BLaER1 treated with 17β-estradiol and CSF1 and Interleukin-3, amounts not matched to agents 10 nM and 100 nM (cell line): ENCODE data around the gene ROPN1L.

ENCODE experiments used
- H3K27ac ChIP-seq, 11 experiments: shearing (Covaris generic); formaldehyde crosslinking; 2 replicates each; pipeline ENCODE4 v1.8.1; 2022
- H3K27me3 ChIP-seq, 11 experiments: shearing (Covaris generic); formaldehyde crosslinking; 2 replicates each; pipeline ENCODE4 v1.8.1; 2022
- H3K36me3 ChIP-seq, 11 experiments: shearing (Covaris generic); formaldehyde crosslinking; 2 replicates each; pipeline ENCODE4 v1.8.1; 2022
- H3K4me1 ChIP-seq, 10 experiments: shearing (Covaris generic); formaldehyde crosslinking; 2 replicates each; pipeline ENCODE4 v1.8.1; 2022
- H3K4me2 ChIP-seq, 11 experiments: shearing (Covaris generic); formaldehyde crosslinking; 2 replicates each; pipeline ENCODE4 v1.8.1; 2022
- H3K4me3 ChIP-seq, 10 experiments: shearing (Covaris generic); formaldehyde crosslinking; 2 replicates each; pipeline ENCODE4 v1.8.1; 2022
- H3K9ac ChIP-seq, 11 experiments: shearing (Covaris generic); formaldehyde crosslinking; 2 replicates each; pipeline ENCODE4 v1.8.1; 2022
- H3K9me3 ChIP-seq, 11 experiments: shearing (Covaris generic); formaldehyde crosslinking; replicated peaks in 1 of 11; 2 replicates each; pipeline ENCODE4 v1.8.1; 2022
- H4K20me1 ChIP-seq, 11 experiments: shearing (Covaris generic); formaldehyde crosslinking; 2 replicates each; pipeline ENCODE4 v1.8.1; 2022
- Cebpa-rat ChIP-seq, 11 experiments: shearing (Covaris generic); IDR thresholded peaks; 2 replicates each; pipeline ENCODE4 v1.8.1; 2022

Gene ROPN1L

GRCh38 chr5:10438301-10438700, 3.4 kb upstream of the ROPN1L start:
- Histone ChIP-seq H3K27me3 (peaks cover 0 to 29% (median 16%) of the 10 kb centered on the region in 11 experiments; a peak in 16 of 22 replicates), H3K9me3 (no peaks in the 10 kb centered on the region), H4K20me1 (peaks cover 0 to 31% (median 7%) of the 10 kb centered on the region in 11 experiments; a peak in 11 of 22 replicates), H3K9ac (no peak overlapping the region), H3K27ac (no peak overlapping the region), H3K4me3 (no peak overlapping the region), H3K36me3 (peaks cover 34 to 55% (median 49%) of the 10 kb centered on the region in 11 experiments), H3K4me1 (peaks cover 21 to 30% (median 24%) of the 10 kb centered on the region in 10 experiments), H3K4me2 (no peak overlapping the region)
- TF ChIP-seq Cebpa-rat (IDR thresholded peaks at IDR 0.05) = no peak

GRCh38 chr5:10439692-10440091, 2.0 kb upstream of the ROPN1L start:
- peaks cover 4 to 33% (median 16%) of the 10 kb centered on the region in 11 experiments; a peak in 17 of 22 replicates for H3K27me3 ChIP-seq
- no peak overlapping the region for H3K4me2 ChIP-seq
- H3K4me1 ChIP-seq = peaks cover 24 to 44% (median 35%) of the 10 kb centered on the region in 10 experiments
- H3K9me3 ChIP-seq = 0 out of 22 replicates have a peak, but pooled peaks cover 0 to 4% (median 0%) of the 10 kb centered on the region in 11 experiments
- peaks cover 22 to 42% (median 37%) of the 10 kb centered on the region in 11 experiments; a peak in 20 of 22 replicates for H3K36me3 ChIP-seq
- H3K9ac ChIP-seq = no peak overlapping the region
- H4K20me1 ChIP-seq = peaks cover 0 to 23% (median 7%) of the 10 kb centered on the region in 11 experiments; a peak in 10 of 22 replicates
- no peak for TF ChIP-seq Cebpa-rat (IDR thresholded peaks at IDR 0.05)
- no peak overlapping the region for H3K4me3 ChIP-seq
- no peak overlapping the region for H3K27ac ChIP-seq

GRCh38 chr5:10440367-10440990, 1.2 kb upstream of the ROPN1L start:
- Histone ChIP-seq H3K4me3 (peak overlapping the region in 6 of 10 experiments; percentile 56 to 76 (median 64); a peak in 9 of 20 replicates), H3K4me2 (peak overlapping the region; percentile 96 to 100 (median 99)), H3K27me3 (peaks cover 4 to 33% (median 16%) of the 10 kb centered on the region in 11 experiments; a peak in 17 of 22 replicates), H3K9me3 (0 out of 22 replicates have a peak, but pooled peaks cover 0 to 4% (median 0%) of the 10 kb centered on the region in 11 experiments), H3K27ac (no peak overlapping the region), H4K20me1 (peaks cover 0 to 23% (median 7%) of the 10 kb centered on the region in 11 experiments; a peak in 10 of 22 replicates), H3K4me1 (peaks cover 32 to 52% (median 42%) of the 10 kb centered on the region in 10 experiments), H3K36me3 (peaks cover 17 to 35% (median 31%) of the 10 kb centered on the region in 11 experiments; a peak in 19 of 22 replicates), H3K9ac (peak overlapping the region in 3 of 11 experiments; percentile 73 to 78 (median 77); a peak in 2 of 22 replicates)
- no peak for TF ChIP-seq Cebpa-rat (IDR thresholded peaks at IDR 0.05)

- TF ChIP-seq Cebpa-rat (IDR thresholded peaks at IDR 0.05) = no peak
- Histone ChIP-seq H3K9me3 (0 out of 22 replicates have a peak, but pooled peaks cover 0 to 4% (median 0%) of the 10 kb centered on the region in 11 experiments), H3K27ac (peak overlapping the region in 8 of 11 experiments; percentile 14 to 69 (median 49); a peak in 12 of 22 replicates), H3K9ac (peak overlapping the region; percentile 54 to 80 (median 74); a peak in 21 of 22 replicates), H4K20me1 (peaks cover 0 to 19% (median 7%) of the 10 kb centered on the region in 11 experiments; a peak in 10 of 22 replicates), H3K4me1 (peaks cover 43 to 67% (median 58%) of the 10 kb centered on the region in 10 experiments), H3K4me3 (peak overlapping the region; percentile 56 to 76 (median 65)), H3K27me3 (peaks cover 4 to 33% (median 16%) of the 10 kb centered on the region in 11 experiments; a peak in 17 of 22 replicates), H3K36me3 (peaks cover 11 to 23% (median 20%) of the 10 kb centered on the region in 11 experiments; a peak in 18 of 22 replicates), H3K4me2 (peak overlapping the region; percentile 96 to 100 (median 99))
These were observed 335 bp downstream of the ROPN1L start for GRCh38 chr5:10441992-10442435.

GRCh38 chr5:10442576-10442975, 897 bp downstream of the ROPN1L start:
- H3K36me3 ChIP-seq = peaks cover 11 to 17% (median 14%) of the 10 kb centered on the region in 11 experiments; a peak in 17 of 22 replicates
- peak overlapping the region; percentile 96 to 100 (median 99) for H3K4me2 ChIP-seq
- peak overlapping the region in 2 of 11 experiments; percentile 74 to 77; a peak in 2 of 22 replicates for H3K9ac ChIP-seq
- no peak for TF ChIP-seq Cebpa-rat (IDR thresholded peaks at IDR 0.05)
- peaks cover 0 to 19% (median 7%) of the 10 kb centered on the region in 11 experiments; a peak in 10 of 22 replicates for H4K20me1 ChIP-seq
- H3K4me1 ChIP-seq = peaks cover 43 to 73% (median 63%) of the 10 kb centered on the region in 10 experiments
- peak overlapping the region in 2 of 11 experiments; percentile 17 to 57; a peak in 3 of 22 replicates for H3K27ac ChIP-seq
- peak overlapping the region in 9 of 10 experiments; percentile 56 to 76 (median 65); a peak in 17 of 20 replicates for H3K4me3 ChIP-seq
- peaks cover 4 to 33% (median 16%) of the 10 kb centered on the region in 11 experiments; a peak in 17 of 22 replicates for H3K27me3 ChIP-seq
- H3K9me3 ChIP-seq = 0 out of 22 replicates have a peak, but pooled peaks cover 0 to 4% (median 0%) of the 10 kb centered on the region in 11 experiments

GRCh38 chr5:10445352-10445751, 3.7 kb downstream of the ROPN1L start:
- Histone ChIP-seq H3K36me3 (no peaks in the 10 kb centered on the region), H3K27me3 (peaks cover 4 to 33% (median 16%) of the 10 kb centered on the region in 11 experiments; a peak in 17 of 22 replicates), H4K20me1 (peaks cover 0 to 17% (median 5%) of the 10 kb centered on the region in 11 experiments; a peak in 8 of 22 replicates), H3K4me1 (peaks cover 53 to 95% (median 89%) of the 10 kb centered on the region in 10 experiments), H3K9me3 (0 out of 22 replicates have a peak, but pooled peaks cover 0 to 4% (median 0%) of the 10 kb centered on the region in 11 experiments), H3K4me3 (peak overlapping the region in 7 of 10 experiments; percentile 5 to 44 (median 35); a peak in 10 of 20 replicates), H3K4me2 (peak overlapping the region; percentile 83 to 100 (median 90)), H3K27ac (peak overlapping the region in 9 of 11 experiments; percentile 38 to 92 (median 67); a peak in 15 of 22 replicates), H3K9ac (peak overlapping the region in 7 of 11 experiments; percentile 14 to 49 (median 34); a peak in 9 of 22 replicates)
- TF ChIP-seq Cebpa-rat (IDR thresholded peaks at IDR 0.05) = no peak

- no peak for TF ChIP-seq Cebpa-rat (IDR thresholded peaks at IDR 0.05)
- H3K27me3 ChIP-seq = peaks cover 4 to 22% (median 16%) of the 10 kb centered on the region in 11 experiments; a peak in 17 of 22 replicates
- no peak overlapping the region for H3K4me3 ChIP-seq
- H3K4me1 ChIP-seq = peaks cover 54 to 95% (median 90%) of the 10 kb centered on the region in 10 experiments
- peak overlapping the region in 5 of 11 experiments; percentile 62 to 92 (median 72); a peak in 10 of 22 replicates for H3K27ac ChIP-seq
- H4K20me1 ChIP-seq = peaks cover 0 to 6% (median 0%) of the 10 kb centered on the region in 11 experiments; a peak in 5 of 22 replicates
- no peak overlapping the region for H3K9ac ChIP-seq
- 0 out of 22 replicates have a peak, but pooled peaks cover 0 to 4% (median 0%) of the 10 kb centered on the region in 11 experiments for H3K9me3 ChIP-seq
- no peaks in the 10 kb centered on the region for H3K36me3 ChIP-seq
- H3K4me2 ChIP-seq = peak overlapping the region; percentile 83 to 100 (median 90); a peak in 21 of 22 replicates
These were observed 4.8 kb downstream of the ROPN1L start for GRCh38 chr5:10446490-10446889.

- Histone ChIP-seq H3K27me3 (peaks cover 3 to 18% (median 12%) of the 10 kb centered on the region in 11 experiments; a peak in 17 of 22 replicates), H3K9ac (no peak overlapping the region), H3K27ac (peak overlapping the region in 5 of 11 experiments; percentile 0 to 92 (median 72); a peak in 9 of 22 replicates), H4K20me1 (peaks cover 0 to 4% (median 0%) of the 10 kb centered on the region in 11 experiments; a peak in 4 of 22 replicates), H3K9me3 (0 out of 22 replicates have a peak, but pooled peaks cover 0 to 4% (median 0%) of the 10 kb centered on the region in 11 experiments), H3K4me1 (peaks cover 56 to 98% (median 93%) of the 10 kb centered on the region in 10 experiments), H3K4me3 (no peak overlapping the region), H3K36me3 (no peaks in the 10 kb centered on the region), H3K4me2 (peak overlapping the region in 10 of 11 experiments; percentile 36 to 100 (median 89); a peak in 16 of 22 replicates)
- no peak for TF ChIP-seq Cebpa-rat (IDR thresholded peaks at IDR 0.05)
These were observed 5.4 kb downstream of the ROPN1L start for GRCh38 chr5:10447041-10447440.
